NCI-H2107 (cell line): Measurements from ENCODE around the gene CD300H.
A peak's percentile ranks its signal among the peaks of the same experiment; 100 is the strongest.

ENCODE experiments used
- DNase-seq: peaks from one replicate; lab custom pipeline; 2025; lab: John Stamatoyannopoulos, UW

CD300H gene

DNA sequence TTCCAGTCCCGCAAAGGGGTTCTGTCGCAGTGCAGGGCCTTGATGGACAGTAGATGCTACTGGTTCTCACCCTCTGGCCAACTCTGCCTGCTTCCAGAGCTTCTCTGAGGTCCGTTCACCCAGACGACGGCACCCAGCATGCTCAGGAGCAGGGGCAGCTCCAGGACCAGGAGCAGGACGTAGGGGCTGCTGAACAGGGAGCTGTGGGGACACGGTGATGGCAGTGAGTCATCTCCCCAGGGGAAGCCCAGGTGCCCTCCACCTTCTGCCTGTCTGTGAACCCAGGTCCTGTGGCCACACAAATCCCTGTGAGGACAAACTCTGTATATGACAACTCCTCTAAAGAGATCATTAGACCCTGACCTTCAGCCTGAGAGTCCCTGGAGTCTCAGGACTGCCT lies 18.0 kb downstream of the CD300H start:
- DNase-seq = no peak

DNA sequence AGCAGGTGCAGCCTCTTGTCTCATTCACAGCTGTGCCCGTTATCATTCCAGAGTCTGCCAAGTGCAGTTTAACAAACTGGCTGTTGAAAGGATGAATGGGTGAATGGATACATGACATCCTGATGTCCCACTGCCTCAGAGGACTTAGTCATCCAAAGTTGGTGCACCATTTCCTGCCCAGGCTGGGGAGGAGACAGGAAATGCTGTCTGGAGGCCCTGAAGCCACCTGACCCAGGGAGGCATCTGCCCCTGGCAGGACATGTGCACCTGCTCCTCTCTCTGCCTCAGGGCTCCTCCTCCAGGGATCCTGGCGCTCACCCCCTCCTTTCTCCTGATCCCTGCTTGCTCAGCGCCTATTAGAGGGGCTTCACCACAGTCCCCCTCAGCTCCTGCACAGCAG lies 19.6 kb downstream of the CD300H start:
- peak; percentile 13 for DNase-seq

DNA sequence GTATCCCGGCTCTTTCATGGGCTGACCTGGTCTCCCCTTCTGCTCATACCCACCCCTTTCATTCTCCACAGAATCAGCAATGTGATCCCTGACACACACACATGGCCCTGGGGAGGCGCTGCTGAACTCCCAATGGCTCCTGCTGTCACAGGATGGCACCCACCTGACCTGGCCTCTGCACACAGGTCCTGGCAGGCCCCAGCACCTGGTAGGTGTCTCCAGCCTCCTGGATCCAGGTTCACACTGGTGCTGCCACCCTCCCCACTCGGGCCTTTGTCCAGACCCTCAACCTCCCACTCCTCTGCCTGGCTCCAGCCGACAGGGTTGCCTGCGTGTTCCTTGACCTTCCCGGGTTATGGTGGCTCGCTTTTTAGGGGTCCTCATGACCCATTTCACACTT lies 20.0 kb downstream of the CD300H start:
- DNase-seq = no peak

DNA sequence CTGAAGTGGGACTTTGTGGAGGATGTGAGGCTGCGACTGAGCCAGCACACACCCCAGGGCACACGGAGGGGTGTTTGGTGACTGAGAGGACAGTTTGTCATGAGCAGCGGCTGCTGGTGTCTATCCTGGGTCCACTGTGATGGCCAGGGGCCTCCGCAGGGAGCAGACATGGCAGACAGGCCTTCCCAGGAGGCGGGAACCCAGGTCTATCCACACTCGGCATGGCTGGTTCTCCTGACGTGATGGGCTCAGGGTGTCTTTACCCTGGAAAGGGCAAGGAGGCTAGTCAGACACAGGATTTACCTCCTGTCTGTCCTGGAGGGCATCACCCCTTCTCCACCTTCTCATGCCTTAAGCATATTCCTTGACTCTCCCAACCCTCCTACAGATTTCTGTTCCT lies 20.7 kb downstream of the CD300H start:
- no peak for DNase-seq

DNA sequence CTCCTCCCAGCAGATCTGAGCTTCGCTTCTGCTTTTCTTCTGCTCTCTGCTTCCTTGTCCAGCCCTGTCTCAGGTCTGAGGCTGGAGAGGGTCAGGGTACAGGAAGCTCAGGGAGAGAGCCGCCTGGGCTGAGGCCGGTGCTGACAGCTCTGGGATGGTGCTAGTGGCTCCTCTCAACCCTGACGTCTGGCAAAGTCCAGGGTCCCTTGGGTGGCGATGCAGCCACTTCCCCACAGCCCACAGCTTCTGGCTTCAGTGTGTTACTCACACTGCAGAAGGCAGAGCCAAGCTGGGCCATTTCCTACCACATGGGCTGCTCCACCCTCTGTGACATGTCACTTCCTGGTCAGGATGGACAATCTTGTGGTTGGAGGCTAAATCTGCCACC lies 21.5 kb downstream of the CD300H start, which contains the start of gene CD300C:
CD300C (minus strand) TSS at position 273 of the 388 bp plus-strand sequence. CDS start 333 bp downstream, outside the sequence.
- no peak for DNase-seq

DNA sequence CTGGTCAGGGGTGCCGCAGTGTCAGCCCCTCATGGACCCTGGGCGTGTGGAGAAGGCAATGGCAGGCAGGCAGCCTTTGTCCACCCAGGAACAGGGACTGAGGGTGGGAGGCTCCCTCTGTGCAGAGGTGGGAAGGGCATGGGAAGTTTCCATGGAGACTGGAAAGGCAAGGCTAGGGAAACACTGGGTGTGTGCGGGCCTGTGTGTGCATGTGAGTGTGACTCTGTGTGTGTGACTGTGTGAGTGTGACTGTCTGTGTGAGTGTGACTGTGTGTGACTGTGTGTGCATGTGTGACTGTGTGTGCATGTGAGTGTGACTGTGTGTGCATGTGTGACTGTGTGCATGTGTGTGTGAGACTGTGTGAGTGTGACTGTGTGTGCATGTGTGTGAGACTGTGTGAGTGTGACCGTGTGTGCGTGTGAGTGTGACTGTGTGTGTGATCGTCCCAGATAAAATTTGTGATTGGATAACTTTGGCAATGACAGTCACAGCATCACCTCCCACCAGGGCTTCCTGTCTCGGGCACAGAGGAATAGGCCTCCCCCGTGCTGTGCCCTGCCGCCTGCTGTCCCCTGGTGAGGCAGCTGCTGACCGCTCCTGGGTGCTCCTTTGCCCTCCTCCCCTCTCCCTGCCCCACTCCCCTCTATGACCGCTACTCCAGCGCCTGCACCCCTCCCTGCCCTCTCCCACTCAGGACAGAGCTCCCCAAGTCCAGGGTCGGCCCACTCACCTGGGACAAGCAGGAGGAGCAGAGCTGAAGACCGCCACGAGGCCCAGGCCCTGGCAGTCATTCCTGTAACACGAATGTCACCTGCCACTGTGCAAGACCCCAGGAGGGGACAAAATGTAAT lies 22.1 kb downstream of the CD300H start:
- no peak for DNase-seq

DNA sequence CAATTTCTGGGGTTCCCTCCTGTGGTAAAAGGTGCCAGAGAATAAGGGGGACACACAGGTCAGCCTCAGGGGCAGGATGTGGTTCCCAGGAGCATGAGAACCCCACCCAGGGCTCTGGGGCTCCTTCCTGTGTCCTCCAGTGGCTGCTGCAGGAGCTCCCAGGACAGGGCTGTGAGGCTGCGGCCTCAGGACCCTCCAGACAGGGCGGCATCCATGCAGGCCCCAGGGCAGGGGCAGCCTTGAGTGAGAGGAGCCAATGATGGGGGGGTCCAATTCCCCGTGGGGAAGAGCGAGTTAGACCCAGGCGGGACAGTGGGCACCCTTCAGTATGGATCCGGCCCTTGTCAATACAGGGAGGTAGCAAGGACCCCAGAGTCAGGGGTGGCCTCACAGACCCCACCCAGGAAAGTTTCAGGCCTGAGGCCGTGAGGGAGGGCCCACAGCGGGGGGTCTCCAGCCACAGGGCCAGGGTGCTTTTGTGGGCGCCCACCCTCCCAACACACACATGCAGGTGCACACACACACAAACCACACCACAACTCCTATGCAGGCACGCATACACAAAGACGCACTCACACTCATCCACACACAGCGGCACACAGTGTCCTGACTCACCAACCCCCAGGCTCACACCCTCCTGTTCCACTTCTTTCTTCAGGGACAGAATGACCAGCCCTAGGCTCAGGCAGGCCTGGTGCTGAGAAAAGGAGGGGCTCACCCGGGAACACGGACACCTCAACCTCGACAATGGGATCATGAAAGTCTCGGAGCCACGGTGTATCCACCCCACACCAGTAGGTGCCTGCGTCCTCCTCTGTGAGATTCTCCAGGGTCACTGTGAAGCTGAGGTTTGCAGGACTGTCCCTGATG lies 23.2 kb downstream of the CD300H start:
- no peak for DNase-seq

DNA sequence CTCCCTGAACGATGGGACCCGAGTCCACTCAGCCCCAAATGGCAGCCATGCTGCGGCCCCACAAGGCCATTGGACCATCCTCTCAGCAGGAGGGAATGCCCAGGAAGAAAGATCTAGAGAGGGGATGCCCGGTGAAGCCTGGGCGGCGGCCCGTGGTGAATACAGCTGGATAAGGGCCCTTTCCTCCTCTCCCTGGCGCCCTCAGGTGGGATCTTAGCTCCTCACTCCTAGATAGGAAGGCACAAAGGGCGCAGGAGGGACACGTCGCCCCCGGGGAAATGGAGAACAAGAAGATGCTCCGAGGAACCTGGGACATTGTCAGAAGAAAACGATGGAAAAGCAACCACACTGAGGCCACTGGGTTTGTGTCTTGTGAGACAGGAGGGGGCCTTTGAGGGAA lies 23.9 kb downstream of the CD300H start:
- no peak for DNase-seq

DNA sequence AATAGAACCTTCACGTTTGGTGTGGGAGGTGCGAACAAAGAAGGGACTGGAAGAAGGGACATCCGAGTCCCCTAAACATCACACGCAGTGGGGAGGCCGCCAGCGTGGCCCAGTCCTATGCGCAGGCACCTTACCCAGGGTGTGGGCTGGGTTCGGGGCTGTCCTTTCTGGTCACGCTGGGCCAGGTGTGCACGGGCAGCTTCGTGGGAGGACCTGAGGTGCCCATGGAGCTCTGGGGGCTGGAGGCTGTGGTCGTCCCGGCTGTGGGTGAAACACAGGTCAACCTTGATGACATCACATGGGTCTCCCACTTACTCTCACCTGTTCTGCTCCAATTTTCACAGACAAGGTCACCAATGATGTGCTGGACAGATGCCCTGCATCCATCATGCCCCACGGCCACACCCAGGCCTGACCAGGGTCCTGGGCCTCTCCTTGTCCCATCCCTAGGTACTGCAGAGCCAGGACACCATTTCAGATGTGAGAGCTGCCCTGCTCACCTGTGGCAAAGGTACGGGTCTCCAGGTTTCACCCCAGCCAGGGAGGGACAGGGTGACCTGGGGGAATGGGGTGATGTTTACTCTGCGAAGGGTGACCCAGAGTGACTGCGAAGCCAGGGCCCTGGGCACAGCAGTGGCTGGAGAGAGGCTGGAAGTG lies 24.5 kb downstream of the CD300H start:
- no peak for DNase-seq

DNA sequence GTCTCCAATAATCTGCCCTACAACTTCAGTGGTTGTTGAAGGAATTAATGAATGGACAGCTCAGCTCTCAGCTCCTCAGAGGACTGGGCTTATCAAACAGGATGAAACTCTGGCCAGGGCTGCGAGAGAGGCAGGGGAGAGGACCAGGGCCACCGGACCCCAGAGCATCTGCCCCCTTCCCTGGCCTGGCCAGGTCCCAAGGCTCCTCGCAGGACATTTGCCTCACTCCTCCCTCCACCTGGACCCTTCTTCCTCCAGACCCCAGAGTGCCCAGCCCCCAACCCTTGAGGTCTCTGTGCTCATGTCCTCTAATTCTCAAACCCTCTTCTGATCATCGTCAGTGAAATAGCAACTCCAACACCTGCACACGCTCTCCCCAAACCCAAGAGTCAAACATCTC lies 25.1 kb downstream of the CD300H start:
- no peak for DNase-seq

DNA sequence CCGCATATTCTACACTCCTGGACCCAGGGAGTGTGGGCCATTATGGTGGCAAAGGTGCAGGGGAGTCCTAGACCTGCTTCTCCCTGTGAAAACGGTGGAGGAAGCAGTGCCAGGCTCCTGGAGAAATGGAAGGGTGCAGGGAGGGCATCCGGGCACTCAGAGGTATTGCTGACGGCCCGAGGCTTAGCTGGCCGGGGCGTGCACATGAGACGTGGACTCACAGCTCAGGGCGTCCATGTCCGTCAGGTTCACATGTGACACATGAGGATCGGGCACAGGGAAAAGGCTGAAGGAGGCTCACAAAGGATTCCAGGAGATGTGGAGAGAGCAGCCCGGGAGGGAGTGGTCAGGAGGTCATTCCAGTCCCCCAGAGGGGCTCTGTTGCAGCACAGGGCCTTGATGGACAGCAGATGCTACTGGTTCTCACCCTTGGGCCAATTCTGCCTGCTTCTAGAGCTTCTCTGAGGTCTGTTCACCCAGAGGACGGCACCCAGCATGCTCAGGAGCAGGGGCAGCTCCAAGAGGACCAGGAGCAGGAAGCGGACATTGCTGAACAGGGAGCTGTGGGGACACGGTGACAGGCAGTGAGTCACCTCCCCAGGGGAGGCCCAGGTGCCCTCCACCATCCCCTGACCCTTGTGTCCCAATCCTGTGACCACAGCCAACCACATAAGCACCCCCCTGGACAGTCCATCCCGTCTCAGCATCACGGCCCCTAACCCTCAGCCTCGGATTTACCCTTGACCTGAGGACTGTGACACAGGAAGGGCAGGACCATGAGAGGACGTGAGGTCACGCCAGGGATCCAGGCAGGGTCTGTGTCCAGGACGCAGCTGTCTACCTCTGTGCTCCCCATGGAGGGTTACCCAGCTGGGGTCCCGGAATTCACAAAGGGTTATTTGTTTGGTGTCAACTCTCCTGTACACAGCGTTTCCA lies 25.9 kb downstream of the CD300H start:
- no peak for DNase-seq

DNA sequence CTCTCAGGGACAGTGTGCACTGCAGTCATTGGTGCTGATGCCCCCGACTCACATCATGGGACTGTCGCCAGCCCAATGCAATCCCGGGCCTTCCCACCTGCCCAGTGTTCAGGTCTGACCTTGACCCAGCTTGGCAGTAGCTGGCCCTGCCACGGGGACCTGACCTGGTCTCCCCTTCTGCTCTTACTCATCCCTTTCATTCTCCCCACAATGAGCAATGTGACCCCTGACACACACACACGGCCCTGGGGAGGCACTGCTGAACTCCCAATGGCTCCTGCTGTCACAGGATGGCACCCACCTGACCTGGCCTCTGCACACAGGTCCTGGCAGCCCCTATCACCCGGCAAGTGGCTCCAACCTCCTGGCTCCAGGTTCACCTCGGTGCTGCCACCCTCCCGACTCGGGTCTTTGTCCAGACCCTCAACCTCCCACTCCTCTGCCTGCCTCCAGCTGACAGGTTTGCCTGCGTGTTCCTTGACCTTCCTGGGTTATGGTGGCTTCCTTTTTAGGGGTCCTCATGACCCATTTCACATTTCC lies 28.0 kb downstream of the CD300H start:
- DNase-seq = no peak

DNA sequence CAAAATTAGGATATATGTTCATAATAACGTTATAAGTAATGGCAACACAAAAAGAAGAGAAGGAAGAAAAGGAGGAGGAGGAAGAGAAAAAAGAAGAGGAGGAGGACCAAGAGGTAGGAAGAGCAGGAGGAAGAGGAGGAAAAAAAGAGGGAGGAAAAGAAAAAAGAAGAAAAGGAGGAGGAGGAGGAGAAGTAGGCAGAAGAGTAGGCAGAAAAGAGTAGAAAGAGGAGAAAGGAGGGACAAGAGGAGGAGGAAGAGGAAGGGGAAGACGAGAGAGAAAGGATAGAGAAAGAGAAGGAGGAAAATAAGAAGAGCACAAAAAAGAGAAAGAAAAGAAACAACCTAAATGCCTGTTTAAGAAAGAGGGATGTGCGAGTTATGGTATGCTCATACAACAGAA lies 30.4 kb downstream of the CD300H start:
- no peak for DNase-seq

DNA sequence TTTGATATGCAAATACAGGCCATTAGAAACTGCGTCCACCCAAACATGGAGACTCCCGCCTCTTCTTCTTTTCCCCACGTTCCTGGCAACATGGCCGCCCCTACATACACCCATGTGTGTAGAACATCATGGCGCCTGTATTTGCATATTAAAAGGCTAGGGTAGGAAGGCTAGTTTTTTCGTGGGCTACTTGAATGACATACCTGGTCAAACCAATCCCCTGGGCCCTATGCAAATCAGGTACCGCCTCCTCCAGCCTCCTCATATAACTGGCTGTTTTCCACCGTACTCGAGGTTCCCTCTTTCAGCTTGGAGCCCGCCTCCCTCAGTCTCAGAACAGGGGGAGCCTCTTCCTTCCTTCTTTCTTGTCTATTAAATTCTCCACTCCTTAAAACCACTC lies 35.2 kb downstream of the CD300H start:
- no peak for DNase-seq

DNA sequence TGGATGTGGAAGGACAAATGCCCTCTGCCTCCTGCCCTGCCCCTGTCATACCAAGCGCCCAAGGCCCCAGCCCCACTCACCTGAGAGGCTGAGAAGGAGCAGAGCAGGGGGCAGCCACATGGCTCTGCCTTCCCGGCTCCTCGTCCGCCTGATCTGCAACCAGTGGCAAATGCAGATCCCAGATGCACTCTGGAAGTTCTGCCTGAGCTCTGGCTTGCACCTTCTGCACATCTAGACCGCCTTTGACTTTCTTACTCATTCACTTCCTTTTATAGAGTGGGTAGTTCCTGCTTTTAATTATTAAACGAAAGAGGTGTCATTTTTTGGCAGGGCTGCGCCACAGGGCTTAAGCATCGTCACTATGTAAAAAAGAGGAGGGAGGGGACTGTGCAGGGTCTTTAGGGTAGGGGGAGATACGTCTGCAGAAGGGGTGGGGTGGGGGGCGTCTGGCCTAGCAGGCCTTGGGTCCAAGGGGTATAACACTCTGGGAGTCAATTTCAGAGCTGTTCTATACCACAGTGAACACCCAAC lies 36.0 kb downstream of the CD300H start, which contains the start of gene CD300LB:
CD300LB (minus strand) TSS at position 245 of the 531 bp plus-strand sequence; CDS start at position 120, 125 bp downstream.
- DNase-seq = no peak

DNA sequence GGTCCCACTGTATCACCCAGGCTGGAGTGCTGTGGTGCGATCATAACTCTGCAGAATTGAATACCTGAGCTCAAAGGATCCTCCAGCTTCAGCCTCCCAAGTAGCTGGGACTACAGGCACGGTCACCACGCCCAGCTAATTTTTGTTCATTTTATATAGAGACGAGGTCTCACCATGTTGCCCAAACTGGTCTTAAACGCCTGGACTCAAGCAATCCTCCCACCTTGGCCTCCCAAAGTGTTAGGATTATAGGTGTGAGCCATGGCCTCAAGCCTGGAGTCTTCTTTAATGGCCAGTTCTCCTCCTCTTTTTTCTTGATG lies 36.5 kb downstream of the CD300H start:
- DNase-seq = no peak

DNA sequence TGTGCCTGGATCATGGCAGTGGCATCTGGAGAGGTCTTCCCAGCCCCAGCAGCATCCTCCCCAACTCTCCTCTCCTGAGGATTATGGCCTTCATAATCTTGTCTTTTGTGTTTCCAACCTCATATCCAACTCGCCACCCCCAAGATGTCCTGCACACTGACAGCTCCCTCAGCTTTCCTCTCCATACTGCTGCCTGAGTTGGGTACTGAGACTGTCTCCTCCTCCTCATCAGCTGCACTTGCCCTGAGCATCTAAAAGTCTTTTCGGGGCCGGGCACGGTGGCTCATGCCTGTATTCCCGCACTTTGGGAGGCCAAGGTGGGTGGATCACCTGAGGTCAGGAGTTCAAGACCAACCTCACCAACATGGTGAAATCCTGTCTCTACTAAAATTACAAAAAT lies 38.1 kb downstream of the CD300H start:
- no peak for DNase-seq

DNA sequence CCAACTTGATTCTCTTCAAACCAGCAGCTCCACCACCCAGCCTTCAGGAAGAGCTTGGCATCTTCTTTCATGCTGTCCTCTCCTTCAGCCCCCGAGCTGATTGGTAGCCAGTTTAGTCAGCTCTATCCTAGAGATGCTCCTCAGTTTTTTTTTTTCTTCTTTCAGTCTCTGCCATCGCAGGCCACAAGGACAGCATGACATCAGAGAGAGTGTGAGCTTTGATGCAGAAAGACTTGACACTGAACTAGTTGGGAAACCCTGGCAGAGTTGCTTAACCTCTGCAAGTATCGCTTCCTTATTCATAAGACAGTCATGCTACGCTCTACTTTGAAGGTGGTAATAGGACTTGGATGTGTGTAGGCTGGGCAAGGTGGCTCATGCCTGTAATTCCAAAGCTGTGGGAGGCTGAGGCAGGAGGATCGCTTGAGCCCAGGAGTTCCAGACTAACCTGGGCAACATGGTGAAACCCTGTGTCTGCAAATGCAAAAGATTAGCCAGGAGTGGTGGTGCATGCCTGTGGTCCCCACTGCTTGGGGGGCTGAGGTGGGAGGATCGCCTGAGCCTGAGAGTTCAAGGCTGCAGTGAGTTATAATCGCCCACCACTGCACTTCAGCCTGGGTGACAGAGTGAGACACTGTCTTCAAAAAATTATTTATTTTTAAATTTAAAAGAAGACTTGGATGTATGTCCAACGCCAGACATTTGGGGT lies 38.7 kb downstream of the CD300H start:
- DNase-seq = no peak

DNA sequence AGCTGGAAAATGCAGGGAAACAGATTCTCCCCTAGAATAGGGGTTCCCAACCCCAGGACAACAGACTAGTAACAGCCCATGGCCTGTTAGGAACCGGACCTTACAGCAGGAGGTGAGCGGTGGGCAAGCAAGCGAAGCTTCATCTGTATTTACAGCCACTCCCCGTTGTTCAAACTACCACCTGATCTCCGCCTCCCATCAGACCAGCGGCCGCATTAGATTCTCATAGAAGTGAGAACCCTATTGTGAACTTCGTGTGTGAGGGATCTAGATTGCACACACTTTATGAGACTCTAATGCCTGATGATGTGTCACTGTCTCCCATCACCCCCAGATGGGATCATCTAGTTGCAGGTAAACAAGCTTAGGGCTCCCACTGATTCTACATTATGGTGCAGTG lies 39.6 kb downstream of the CD300H start:
- DNase-seq = no peak

DNA sequence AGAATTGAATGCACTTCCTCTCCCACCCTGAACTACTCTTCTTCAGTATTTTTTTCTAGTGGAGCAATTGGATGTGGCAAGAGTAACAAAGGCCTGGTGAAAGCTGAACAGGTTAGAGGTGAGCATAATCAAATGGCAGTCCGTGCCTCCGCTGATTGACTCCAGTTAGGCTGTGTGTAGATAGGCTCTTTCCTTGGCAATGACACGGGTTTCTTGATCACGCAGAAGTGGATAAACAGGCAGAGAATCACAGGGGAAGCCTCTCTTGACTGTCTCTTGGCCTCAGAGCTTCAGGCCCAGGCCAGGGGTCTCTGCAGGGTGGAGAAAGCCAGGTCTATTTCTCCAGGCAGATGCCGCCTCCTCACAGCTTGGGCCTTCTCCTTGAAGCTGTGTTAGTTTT lies 40.2 kb downstream of the CD300H start:
- DNase-seq = no peak
